ENCODE results near the gene ANKLE2. TPM values are rescaled to one million over a fixed set of nuclear protein-coding genes. Genes with fewer than 3 reads are reported as not detected.

The ANKLE2 gene
- total RNA-seq, 1 experiment from 2014 or later = 104 TPM

- no peak for DNase-seq (ENCODE audit: low read depth)
These were observed 14.2 kb downstream of the ANKLE2 start for GRCh38 chr12:132747395-132747794.

- DNase-seq (ENCODE audit: low read depth) = no peak
These were observed 15.0 kb downstream of the ANKLE2 start for GRCh38 chr12:132746613-132747012.

DNA sequence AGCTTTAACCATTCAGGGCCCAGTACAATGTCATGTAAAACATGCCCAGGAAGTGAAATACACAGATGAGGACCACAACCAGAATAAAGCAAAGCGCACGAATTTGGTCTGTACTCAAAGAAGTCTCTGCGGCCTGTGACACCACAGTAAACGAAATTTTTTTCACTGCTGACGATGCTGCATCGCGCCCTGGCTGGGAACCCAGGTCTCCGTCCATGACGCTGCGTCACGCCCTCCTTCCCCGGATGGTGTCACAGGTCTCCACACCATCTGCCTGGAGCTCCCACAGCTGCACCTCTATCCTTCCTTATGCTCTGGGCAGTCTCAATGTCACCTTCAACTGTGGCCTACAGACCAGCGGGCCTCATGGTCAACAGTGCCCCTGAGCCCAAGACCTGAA lies 17.8 kb downstream of the ANKLE2 start:
- no peak for DNase-seq (ENCODE audit: low read depth)

- DNase-seq (ENCODE audit: low read depth) = no peak
These were observed 20.0 kb downstream of the ANKLE2 start for GRCh38 chr12:132741620-132742019.

- no peak for DNase-seq (ENCODE audit: low read depth)
These were observed 21.0 kb downstream of the ANKLE2 start for GRCh38 chr12:132740652-132741051.

DNA sequence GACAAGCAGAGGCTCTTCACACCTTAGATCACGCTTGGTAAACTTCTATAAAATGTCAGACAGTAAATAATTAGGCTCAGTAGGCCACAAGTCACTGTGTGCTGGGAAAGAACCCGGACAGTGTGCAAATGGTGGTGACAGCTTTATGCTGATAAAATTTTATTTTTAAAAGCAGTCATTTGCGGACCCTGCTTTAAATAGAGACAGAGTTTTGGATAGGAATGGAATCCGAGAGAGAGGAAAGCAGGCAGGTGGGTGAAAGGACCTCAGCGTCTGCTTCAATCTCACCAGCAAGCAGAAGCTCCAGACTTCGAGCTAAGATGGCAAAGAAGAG lies 21.4 kb downstream of the ANKLE2 start:
- no peak for DNase-seq (ENCODE audit: low read depth)

DNA sequence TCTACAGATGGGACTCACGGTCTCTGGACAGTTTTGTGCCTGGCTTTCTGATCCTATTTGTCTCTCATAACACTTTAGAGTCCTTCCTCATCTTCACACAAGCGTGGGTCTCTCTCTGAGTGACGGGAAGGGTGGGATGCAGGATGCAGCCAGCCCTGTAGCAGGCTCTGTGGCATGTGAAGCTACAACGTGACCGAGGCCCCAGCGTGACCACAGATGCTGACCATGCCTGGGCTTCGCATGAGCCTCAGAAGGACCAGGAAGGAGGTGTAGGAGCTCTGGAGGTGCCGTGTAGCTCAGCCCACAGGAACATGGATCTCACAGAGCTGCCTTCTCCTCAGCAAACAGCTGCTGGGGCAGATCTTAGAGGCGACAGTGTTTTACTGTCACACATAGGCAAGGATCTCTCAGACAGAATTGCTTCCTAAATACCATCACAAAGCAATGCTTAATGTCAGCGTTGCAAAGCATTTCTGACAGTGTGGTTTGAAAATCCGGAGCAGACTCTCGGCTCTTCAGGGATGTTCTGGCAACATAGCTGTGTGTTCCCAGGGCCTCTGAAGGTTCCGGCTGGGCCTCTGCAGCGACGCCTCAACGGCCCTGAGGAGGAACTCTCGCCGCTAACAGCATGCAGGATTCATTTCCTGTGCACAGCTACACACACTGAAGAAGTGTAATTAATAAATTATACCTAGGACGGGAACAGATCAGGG lies 21.9 kb downstream of the ANKLE2 start:
- DNase-seq (ENCODE audit: low read depth) = no peak

- no peak for DNase-seq (ENCODE audit: low read depth)
These were observed 24.7 kb downstream of the ANKLE2 start for GRCh38 chr12:132736913-132737312.

DNA sequence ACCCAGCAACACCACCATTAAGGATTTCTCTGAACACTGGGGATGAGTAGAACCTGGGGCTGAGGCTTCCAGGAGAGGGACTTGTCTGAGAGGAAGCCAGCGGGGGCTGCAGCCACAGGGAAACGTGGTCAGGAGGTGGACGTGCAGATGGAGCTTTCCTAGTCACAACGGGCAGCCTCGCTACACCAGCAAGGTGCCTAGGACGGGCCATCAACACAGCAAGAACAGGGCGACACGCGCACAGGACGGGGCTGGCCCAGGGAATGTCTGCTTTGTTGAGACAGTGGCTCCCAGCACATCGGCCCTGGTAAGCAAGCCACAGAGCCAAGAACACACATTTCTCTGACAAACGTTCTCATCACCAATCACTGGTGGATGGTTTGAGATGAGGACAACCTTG lies 25.3 kb downstream of the ANKLE2 start:
- DNase-seq (ENCODE audit: low read depth) = no peak

DNA sequence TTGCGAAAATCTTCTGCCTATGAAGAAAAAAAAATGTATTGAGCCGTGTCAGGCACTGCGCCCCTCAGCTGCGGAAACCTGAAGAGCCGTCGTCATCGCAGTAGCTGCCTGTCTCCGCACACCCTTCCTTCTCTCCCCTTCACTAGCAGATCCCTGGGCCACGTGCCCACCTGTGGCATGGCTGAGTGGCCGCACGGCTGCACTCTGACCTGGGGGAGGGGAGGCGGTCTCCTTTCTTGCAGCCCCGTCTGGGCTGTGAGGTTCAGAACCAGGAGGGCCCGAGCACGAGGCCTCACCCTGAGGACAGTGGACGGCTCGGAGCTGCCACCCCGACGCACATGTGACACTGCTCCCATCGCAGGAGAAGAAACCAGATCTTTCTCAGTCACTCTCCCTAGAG lies 26.1 kb downstream of the ANKLE2 start:
- no peak for DNase-seq (ENCODE audit: low read depth)

- no peak for DNase-seq (ENCODE audit: low read depth)
These were observed 27.4 kb downstream of the ANKLE2 start for GRCh38 chr12:132734206-132734605.

DNA sequence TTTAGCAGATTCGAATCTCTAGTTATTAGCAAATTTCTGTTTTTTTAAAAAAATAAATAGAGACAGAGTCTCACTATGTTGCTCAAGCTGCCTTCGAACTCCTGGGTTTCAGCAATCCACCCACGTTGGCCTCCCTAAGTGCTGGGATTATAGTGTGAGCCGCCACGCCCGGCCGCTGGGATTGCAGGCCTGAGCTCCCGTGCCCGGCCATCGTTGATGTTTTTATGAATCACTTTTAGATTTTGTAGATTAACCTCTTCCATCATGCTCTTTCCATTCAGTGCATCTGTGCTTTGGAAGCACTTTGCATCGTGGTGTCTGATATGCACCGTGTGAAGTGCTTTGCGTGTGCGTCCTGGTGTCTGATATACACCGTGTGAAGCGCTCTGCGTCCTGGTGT lies 30.1 kb downstream of the ANKLE2 start:
- DNase-seq (ENCODE audit: low read depth) = no peak

- DNase-seq (ENCODE audit: low read depth) = no peak
These were observed 31.3 kb downstream of the ANKLE2 start for GRCh38 chr12:132730353-132730752.

GRCh38 chr12:132729541-132730320 lies 31.9 kb downstream of the ANKLE2 start:
- DNase-seq (ENCODE audit: low read depth) = no peak

DNA sequence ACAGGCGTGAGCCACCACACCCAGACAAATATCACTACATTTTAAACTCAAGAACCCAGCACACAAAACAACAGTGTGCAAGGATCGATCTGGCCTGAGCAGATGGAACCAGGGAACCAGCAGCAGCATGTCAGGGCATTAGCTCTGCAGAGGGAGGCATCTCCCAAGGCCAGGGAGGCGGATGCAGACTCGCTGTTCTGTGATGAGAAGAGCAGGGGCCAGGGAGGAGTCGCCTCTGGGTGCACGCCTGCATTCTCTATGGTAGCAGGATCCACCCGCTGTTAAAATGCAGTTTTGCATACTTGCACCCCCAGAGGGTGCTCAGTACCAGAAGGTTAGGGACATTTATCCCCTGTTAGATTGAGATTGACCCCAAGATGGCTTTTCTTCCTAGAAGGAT lies 33.1 kb downstream of the ANKLE2 start:
- no peak for DNase-seq (ENCODE audit: low read depth)

DNA sequence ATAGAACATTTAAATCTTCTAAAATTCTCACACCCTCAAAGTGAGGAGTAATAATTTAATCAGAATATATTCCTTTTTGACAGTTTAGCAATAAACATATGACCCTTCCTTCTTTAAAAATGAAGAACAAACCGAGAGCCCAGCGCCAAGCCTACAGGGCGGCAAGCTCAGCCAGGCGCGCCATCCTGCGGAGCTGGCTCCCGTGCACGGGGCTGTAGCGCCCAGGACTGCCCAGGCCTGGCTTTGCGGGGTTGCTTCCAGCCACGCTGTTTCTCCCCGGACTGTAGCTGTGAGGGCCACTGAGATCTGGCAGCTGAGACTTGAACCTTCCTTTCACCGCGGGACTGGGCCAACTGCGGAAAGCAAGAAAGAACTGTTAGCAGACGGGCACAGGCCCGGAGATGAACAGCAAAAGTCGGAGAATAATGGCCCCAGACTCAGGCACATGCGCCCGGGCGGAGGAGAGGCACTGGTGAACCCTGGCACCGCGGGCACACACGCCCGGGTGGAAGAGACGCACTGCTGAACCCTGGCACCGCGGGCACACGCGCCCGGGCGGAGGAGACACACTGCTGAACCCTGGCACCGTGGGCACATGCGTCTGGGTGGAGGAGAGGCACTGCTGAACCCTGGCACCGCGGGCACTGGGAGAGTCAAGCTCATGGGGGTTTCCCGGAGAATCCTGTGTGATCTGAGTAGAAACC lies 34.4 kb downstream of the ANKLE2 start:
- no peak for DNase-seq (ENCODE audit: low read depth)

DNA sequence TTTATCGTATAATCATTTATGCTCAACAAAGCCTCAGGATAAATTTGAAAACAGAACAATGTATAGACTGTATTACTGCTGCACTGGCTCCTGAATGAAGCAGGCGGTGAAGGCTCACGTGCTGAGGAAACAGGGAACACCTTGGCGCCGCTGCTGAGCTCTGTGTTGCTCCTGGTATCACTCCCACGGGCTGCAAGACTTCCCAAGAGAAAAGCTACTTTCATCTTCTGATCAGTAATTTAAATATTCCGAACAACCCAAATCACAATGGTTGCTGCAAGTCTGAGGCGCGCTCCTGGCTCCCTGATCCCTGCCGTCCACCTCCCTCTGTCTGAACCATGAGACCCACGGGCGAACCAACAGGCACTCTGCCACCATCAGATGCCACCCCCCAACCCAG lies 35.2 kb downstream of the ANKLE2 start:
- DNase-seq (ENCODE audit: low read depth) = no peak

DNA sequence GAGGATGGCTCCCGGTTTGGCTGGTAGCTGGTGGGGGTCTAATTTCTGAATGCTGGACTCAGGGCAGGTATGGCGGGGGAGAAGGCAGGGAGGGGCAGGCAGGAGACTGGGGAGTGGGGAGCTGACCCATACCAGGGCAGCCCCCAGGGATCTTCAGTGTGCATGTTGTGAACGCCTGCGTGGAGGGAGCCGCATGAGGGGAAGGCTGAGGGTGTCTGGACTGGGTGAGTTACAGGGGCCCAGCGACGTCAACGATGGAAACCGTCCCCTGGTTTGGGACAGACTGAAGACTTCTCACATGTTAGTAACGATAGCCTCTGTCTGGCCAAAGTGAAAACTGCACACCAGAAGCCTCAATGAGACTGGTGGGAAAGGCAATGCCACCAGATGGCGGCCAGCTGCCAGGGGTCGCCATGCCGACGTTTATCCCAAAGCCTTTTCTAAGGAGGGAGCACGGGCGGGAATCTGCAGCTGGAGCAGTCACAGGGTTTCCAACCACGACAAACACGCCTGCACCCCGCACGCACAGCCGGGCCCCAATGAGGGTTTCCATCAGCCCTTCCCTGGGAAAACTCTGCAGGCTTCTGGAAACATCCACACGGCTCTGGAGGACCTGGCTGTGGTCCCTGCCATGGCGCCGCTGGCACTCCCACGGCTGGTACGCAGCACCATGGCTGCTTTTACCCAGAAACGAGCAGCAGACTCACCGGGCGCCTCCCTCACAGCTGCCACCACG lies 37.0 kb downstream of the ANKLE2 start:
- no peak for DNase-seq (ENCODE audit: low read depth)

- no peak for DNase-seq (ENCODE audit: low read depth)
These were observed 37.9 kb downstream of the ANKLE2 start for GRCh38 chr12:132723764-132724140.

DNA sequence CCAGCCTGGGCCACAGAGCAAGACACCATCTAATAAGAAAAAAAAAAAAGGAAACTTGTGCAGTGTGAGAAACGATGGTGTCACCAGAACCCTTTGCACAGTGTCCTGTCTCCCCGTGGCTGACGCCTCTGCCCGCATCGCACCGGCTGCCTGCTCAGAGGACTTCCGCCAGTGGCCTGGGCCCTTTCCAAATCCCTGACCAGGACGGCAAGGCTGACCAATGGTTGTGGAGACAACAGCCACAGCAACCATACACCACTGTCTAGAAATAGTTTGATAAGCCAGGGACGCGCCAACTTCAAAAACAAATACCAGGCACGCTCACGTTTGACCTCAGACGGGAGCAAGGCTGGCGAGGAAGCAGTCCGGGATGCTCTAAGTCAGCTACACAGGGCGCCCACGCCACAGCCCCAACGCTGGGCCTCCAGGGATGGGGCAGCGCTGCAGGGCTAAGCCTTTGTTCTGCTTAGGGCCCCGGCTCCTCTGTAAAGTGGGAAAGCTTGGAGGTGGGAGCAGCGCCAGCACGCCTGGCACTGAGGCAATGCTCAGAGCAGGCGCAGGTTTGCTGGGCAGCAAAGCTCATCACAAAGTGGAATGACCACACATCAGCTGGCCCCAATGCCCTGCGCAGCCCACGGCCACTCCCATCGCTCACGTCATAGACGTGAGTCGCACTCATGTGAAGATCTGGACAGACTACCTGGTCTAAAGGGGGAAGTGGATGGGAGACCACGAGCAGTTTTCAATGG lies 38.4 kb downstream of the ANKLE2 start:
- no peak for DNase-seq (ENCODE audit: low read depth)

DNA sequence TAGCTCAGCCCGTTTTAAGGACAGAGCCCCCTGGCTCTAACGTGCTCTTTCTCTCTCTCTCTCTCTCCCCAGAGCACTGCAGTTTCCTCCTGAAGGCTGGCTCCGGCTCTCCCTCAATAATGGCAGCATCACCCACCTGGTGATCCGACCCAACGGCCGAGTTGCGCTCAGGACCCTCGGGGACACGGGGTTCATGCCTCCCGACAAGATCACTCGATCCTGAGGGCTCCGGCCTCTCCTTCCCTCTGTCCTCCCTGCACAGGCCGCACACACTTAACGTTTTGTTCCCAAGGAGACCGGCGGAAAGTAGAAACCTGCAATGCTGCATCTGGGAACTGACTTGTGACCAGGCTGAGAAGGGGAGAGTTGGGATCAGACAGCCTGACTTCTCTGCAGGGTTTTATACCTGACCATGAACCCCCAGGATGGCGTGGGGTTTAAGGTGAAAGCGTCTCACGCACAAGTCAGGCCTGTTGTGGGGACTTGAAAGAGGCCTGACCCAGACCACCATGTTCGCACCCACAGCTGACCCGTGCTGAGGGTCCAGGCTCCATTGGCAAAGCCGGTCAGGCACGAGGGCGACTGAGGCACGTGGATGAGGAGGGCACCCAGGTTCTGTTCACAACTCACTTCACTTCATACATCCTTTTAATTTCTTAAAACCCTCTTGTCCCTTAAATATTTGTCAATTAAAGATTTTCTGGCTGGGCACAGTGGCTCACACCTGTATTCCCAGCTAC lies 40.9 kb downstream of the ANKLE2 start:
- no peak for DNase-seq (ENCODE audit: low read depth)
